IMR-90 (cell line): ENCODE data around the gene DPH2.

Experiments
- BHLHE40 ChIP-seq: fragments of 150-350 bp; IDR thresholded peaks from 2 replicates; pipeline ENCODE4 v1.6.1; 2016; ENCODE audit warnings: mild to moderate bottlenecking, low read depth, low read length
- CEBPB ChIP-seq: IDR thresholded peaks from 2 replicates; pipeline ENCODE4 v1.6.1; 2012; ENCODE audit warnings: low read depth, low read length, improper control_type of control experiment
- CTCF ChIP-seq: conservative IDR thresholded peaks from 2 replicates; pipeline ENCODE4 v1.5.1; 2012; ENCODE audit warnings: mild to moderate bottlenecking, low read depth, low read length, improper control_type of control experiment
- FOS ChIP-seq: fragments of 150-350 bp; IDR thresholded peaks from 2 replicates; pipeline ENCODE4 v1.6.1; 2016; ENCODE audit warnings: low read depth, low read length
- MAFK ChIP-seq: IDR thresholded peaks from 2 replicates; pipeline ENCODE4 v1.6.1; 2012; ENCODE audit warnings: low read depth, low read length, improper control_type of control experiment
- NFE2L2 ChIP-seq: fragments of 150-350 bp; IDR thresholded peaks from 2 replicates; pipeline ENCODE4 v1.6.1; 2016; ENCODE audit warnings: low read depth, mild to moderate bottlenecking, low read length
- POLR2A ChIP-seq: IDR thresholded peaks from 2 replicates; pipeline ENCODE4 v1.6.1; 2012; ENCODE audit warnings: mild to moderate bottlenecking, low read depth, low read length
- RAD21 ChIP-seq: IDR thresholded peaks from 2 replicates; pipeline ENCODE4 v1.6.1; 2012; ENCODE audit warnings: low read length, improper control_type of control experiment
- RFX5 ChIP-seq: IDR thresholded peaks from 2 replicates; pipeline ENCODE4 v1.8.0; 2012; ENCODE audit warnings: low read depth, mild to moderate bottlenecking, low read length, moderate library complexity

- TF ChIP-seq CTCF (no peak), RAD21 (no peak), POLR2A (no peak), MAFK (no peak), FOS (no peak), CEBPB (no peak), NFE2L2 (no peak), RFX5 (no peak), BHLHE40 (no peak)
Measured at GRCh38 chr1:43944860-43945259, 24.9 kb upstream of the DPH2 start.
